GM18507 (cell line): Measurements from ENCODE around the gene DOCK3.
"Not testable (repeated sequence)": the region's sequence is repeated elsewhere in the genome, so short reads cannot be mapped to it uniquely, and the experiment has no call there.

Experiments used
- DNase-seq: peaks from one replicate; pipeline ENCODE4 v3.0.0; 2011; ENCODE audit warnings: low read depth; ENCODE audit not compliant: insufficient read length; ENCODE audit errors: extremely low spot score
- FAIRE-seq: peaks from 2 replicates; lab custom pipeline; 2011; peaks lifted over from hg19 to GRCh38; lab: Jason Lieb, UNC

Gene DOCK3

GRCh38 chr3:50853936-50854335 lies 179.2 kb downstream of the DOCK3 start:
- DNase-seq, result no peak
- FAIRE-seq, result no peak

DNA sequence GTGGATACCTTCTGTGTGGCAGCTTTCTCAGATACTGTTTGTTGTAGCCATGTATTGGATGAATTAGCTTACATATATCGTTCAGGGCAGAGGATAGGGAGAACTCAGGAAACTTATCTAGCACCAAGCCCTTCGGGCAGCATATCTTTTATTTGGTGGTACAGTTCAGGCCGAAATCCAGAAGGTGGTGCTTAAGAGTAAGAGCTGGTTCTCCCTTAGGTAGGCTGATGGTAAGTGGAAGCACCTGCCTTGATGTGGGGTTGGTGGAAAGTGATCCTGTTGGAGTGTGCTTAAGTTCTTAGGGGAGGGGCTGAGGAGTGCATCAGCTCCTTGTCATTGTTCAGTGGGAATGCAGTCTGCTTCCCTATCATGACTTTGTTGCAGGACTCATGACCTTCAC lies 187.5 kb downstream of the DOCK3 start:
- FAIRE-seq, result no peak
- DNase-seq, result no peak

DNA sequence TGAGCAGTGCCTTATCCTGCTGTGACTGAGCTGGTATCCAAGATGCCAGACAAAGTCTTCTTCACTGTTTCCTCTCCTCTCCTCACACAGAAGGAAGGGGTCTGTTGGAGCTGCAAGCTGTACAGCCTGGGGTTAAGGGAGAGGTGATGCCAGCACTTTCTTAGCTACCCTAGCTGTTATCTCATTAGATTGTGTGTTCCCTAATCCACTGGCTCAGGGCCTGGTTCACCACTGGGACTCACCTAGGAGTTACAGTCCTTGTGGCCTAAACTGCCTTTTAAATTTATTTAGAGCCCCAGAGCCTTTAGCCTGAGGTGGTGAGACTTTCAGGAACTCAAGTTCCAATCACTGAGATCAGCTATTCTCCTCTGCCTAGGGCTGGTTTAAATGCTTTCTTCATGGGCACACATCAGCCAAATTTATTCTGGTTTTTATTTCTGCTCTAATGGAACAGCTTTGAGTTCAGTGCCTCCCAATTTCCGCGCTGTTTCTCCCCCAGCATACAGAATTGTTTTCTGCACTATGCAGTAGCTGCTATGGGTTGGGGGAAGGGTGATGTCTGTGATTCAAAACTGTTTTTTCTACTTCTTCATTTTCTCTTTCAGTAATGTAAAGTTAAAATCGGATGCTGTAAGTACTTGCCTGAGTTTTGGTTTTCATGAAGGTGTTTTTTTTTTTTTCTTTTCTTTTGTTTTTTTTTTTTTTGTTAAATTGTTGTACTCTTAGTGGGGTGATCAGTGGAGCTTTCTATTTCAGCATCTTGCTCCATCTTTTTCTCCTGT lies 198.8 kb downstream of the DOCK3 start:
- DNase-seq (peak; percentile 3), FAIRE-seq (no peak)

DNA sequence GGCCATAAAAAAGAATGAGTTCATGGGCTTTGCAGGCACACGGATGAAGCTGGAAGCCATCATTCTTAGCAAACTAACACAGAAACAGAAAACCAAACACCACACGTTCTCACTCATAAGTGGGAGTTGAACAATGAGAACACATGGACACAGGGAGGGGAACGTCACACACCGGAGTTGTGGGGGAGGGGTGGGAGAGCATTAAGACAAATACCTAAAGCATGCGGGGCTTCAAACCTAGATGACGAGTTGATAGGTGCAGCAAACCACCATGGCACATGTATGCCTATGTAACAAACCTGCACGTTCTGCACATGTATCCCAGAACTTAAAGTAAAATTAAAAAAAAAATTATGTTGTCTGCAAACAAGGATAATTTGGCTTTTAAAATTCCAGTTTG lies 200.1 kb downstream of the DOCK3 start:
- not testable (repeated sequence) for FAIRE-seq, DNase-seq

DNA sequence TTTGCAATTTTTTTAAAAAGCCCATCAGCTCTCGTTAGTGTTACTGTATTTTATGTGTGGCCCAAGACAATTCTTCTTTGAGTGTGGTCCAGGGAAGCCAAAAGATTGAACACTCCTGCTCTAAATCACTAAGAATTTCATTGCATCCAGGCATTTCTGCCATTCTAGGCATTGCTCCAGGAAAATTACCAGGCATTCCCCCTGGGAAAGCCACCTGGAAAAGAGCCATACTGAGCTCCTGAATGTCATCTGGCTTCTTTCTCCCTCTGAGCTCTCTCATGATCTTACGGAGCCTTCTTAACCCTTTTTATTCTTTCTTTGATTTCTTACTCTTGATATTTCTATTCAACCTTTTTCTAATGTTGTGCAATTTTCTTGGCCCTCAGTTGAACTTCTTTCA lies 202.2 kb downstream of the DOCK3 start:
- DNase-seq, result no peak

GRCh38 chr3:50882733-50883132 lies 208.0 kb downstream of the DOCK3 start:
- DNase-seq, FAIRE-seq: not testable (repeated sequence)

More for the DNA sequence above, 202.2 kb downstream of the DOCK3 start:
- FAIRE-seq, result no peak

GRCh38 chr3:50883755-50884154 lies 209.0 kb downstream of the DOCK3 start:
- FAIRE-seq (no peak), DNase-seq (no peak)

DNA sequence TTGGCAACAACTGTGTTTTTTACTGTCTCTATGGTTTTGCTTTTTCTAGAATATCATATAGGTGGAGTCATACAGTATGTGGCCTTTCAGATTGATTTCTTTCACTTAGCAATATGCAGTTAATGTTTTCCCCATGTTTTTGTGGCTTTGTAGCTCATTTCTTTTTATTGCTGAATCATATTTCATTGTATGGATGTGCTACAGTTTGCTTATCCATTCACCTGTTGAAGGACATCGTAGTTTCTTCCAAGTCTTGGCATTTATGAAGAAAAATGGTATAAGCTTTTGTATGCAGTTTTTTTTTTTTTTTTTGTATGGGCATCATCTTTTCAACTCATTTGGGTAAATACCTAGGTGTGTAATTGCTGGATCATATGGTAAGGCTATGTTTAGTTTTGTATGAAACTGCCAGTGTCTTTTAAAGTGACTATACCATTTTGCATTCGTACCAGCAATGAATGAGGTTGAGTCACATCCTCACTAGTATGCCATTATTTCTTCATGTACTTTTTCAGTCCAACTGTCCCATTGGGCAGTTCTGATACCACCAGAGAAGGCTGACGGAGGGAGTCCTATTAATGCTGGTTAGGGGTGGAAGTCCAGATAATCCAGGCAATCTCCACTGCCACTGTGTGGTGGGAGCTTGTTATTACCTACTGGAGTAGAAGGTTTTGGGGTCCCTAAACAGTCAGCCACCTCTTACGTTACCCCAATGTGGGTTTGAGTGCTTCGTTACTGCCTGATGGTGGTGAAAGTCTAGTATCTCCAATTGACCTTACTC lies 210.5 kb downstream of the DOCK3 start:
- DNase-seq (no peak), FAIRE-seq (no peak)

DNA sequence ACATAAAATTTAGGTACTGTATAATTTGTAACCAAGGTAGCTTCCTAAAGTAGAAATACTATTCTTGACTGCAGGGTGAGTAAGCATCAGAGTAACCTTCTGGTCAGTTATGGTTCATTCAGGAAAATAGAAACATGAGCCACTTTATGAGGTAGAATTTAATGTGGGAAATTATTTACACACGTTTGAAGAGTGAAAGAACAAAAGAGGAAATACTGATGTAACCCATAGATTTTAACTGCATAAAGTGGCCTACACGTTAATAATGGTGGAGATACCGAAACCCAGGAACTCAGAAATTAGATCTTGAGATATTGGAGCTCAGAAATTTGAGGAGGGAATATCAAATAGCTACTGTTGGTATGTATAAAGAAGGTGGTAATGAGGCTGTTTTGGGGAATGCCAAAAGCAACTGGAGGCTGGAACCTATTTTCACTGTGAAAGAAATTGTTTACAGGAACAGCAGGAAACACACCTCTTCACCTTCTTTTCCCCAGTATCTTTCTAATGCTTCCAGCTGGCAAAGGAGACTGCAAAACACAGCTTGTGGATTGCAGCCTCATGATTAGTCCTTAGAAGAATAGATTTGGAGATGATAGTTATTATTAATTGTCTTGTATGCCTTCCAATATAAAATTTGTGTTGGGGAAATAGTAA lies 216.1 kb downstream of the DOCK3 start:
- FAIRE-seq (no peak), DNase-seq (no peak)

DNA sequence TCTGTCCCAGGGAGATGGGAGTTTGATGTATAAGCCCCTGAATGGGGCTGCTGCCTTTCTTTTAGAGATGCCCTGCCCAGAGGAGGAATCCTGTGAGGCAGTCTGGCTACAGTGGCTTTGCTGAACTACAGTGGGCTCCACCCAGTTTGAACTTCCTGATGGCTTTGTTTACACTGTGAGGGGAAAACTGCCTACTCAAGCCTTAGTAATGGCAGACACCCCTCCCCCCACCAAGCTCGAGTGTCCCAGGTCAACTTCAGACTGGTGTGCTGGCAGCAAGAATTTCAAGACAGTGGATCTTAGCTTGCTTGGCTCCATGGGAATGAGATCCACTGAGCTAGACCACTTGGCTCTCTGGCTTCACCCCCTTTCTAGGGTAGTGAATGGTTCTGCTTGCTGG lies 226.4 kb downstream of the DOCK3 start:
- not testable (repeated sequence) for FAIRE-seq, DNase-seq

DNA sequence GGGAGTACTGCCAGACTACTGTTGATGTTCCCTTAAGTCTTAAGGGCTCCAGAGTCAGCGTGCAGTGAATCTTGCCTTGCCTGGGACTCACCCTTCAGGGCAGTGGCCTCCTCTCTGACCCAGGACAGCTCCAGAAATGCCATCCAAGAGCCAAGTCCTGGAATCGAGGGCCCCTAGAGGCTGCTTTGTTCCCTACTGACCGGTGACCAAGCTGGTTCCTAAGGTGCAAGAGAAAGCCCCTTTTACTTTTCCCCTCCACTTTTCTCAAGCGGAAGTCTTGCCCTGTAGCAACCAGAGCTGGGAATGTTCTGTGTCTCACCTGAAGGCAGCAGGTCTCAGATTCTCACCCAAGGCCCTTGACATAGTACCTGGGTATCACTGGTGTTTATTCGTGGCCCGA lies 238.0 kb downstream of the DOCK3 start:
- FAIRE-seq (no peak), DNase-seq (no peak)

DNA sequence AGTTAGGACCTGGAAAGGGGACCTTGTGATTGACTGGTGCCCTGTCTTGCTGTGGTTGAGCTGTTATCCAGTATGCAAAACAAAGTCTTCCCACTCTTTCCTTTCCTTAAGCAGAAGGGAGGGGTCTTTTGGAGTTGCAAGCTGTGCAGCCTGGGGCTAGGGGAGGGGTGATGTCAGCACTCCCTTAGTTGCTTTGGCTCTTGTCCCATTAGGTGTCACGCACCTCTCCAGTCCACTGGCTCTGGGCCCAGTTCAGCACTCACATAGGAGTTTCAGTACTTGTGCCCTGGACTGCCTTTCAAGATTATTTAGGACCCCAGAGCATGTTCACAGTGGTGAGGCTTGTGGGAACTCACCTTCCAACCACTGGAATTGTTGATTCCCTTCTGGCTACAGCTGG lies 238.5 kb downstream of the DOCK3 start:
- no peak for FAIRE-seq
- no peak for DNase-seq

- FAIRE-seq, DNase-seq: not testable (repeated sequence)
Observed at GRCh38 chr3:50922071-50922470, 247.3 kb downstream of the DOCK3 start.

- no peak for FAIRE-seq
Observed at GRCh38 chr3:50923955-50924354, 249.2 kb downstream of the DOCK3 start.

GRCh38 chr3:50924638-50925037 lies 249.9 kb downstream of the DOCK3 start:
- DNase-seq, result no peak
- FAIRE-seq, result no peak

More at GRCh38 chr3:50923955-50924354, 249.2 kb downstream of the DOCK3 start:
- no peak for DNase-seq

GRCh38 chr3:50926868-50927267 lies 252.1 kb downstream of the DOCK3 start:
- DNase-seq, result no peak
- FAIRE-seq, result no peak

GRCh38 chr3:50930371-50931208 lies 255.9 kb downstream of the DOCK3 start:
- no peak for DNase-seq
- FAIRE-seq, result no peak

DNA sequence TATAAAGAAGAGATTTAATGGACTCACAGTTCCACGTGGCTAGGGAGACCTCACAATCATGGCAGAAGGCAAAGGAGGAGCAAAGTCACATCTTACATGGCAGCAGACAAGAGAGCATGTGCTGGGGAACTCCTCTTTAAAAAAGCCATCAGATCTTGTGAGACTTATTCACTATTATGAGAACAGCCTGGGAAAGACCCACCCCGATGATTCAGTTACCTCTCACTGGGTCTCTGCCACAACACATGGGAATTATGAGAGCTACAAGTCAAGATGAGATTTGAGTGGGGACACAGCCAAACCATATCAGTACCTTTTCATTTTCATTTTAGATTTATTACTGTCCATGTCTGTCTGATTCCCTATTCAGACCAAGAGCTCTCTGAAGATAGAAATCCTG lies 258.2 kb downstream of the DOCK3 start:
- not testable (repeated sequence) for DNase-seq, FAIRE-seq

- no peak for FAIRE-seq
- DNase-seq, result no peak
Observed at GRCh38 chr3:50936389-50936788, 261.7 kb downstream of the DOCK3 start.
